Measurements from ENCODE around the gene FERMT1.

GRCh38 chr20:6165346-6165745, 42.5 kb upstream of the FERMT1 start:
- no peak for TF ChIP-seq CTCF (conservative IDR thresholded peaks at IDR 0.05; ENCODE audit: low read length)
- no peak for TF ChIP-seq EZH2phosphoT487 (IDR thresholded peaks at IDR 0.05; ENCODE audit: borderline replicate concordance, low read depth, low read length)
